SH-SY5Y (cell line): ENCODE measurements around the gene SNCG.

Source experiments
- GATA2 ChIP-seq: IDR thresholded peaks from 2 replicates; pipeline ENCODE4 v1.6.1; 2011; ENCODE audit warnings: mild to moderate bottlenecking, low read depth, low read length
- GATA3 ChIP-seq: IDR thresholded peaks from 2 replicates; pipeline ENCODE4 v1.6.1; 2011; ENCODE audit warnings: low read depth, mild to moderate bottlenecking, low read length, moderate library complexity

DNA sequence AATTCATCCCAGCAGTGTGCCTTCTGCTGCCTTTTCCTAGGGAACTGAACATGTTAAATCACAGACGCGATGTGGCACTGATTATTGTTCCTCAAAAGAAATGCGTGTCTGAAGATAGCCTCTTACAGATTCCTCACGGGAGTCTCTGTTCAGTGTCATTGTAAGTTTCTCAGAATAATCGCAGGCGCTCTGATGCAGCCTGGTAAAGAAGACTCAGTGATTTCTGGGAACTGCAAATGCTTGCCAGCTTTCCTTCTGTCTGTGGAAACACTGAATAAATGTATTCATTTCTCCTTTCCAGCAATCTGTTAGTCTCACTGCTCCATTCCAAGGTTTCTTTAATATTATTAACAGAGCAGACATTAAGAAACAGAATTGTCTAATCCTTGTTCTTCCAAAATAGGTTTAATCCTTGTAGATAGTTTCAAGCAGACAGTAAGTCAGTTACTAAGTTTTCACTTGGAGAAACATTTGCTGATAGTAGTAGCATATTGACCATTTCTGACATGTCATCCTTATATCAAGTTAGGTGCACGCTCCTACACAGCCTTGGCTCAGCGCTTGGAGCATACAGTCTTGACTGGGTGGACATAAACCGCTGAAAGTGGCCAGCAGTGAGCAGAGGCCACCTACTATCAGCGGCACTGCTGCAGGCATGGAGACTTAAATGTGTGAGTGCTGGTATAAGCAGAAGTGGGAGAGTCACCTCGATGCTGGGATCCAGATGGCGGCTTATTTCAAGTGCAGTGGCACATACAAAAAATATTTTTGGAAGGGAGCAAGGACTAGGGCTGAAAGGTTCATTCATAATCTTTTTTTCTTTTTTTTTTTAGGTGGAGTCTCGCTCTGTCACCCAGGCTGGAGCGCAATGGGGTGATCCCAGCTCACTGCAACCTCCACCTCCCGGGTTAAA, 28.7 kb upstream of the SNCG start:
- TF ChIP-seq GATA2: no peak
- no peak for TF ChIP-seq GATA3
